Hematopoietic multipotent progenitor cell treated with erythropoietin and hydrocortisone succinate and interleukin-3 and kit ligand, for 17 days (in vitro differentiated cells): ENCODE data around the gene TEAD3.

Experiments
- DNase-seq: peaks from one replicate; pipeline ENCODE4 v3.0.0-alpha.2; 2015; ENCODE audit warnings: low spot score

TEAD3 gene

GRCh38 chr6:35512006-35512405 is 15.1 kb upstream of the TEAD3 start:
- no peak for DNase-seq

- no peak for DNase-seq
These were observed 14.7 kb upstream of the TEAD3 start for GRCh38 chr6:35511562-35511941.

- DNase-seq = no peak
These were observed 14.2 kb upstream of the TEAD3 start for GRCh38 chr6:35510916-35511561.

- DNase-seq = no peak
These were observed 11.7 kb upstream of the TEAD3 start for GRCh38 chr6:35508542-35508941.

- DNase-seq = no peak
These were observed 11.1 kb upstream of the TEAD3 start for GRCh38 chr6:35508027-35508426.

- DNase-seq = no peak
These were observed 10.3 kb upstream of the TEAD3 start for GRCh38 chr6:35507221-35507620.

GRCh38 chr6:35506536-35506935 is 9.7 kb upstream of the TEAD3 start:
- no peak for DNase-seq

- DNase-seq = no peak
These were observed 9.1 kb upstream of the TEAD3 start for GRCh38 chr6:35505999-35506412.

- no peak for DNase-seq
These were observed 6.7 kb upstream of the TEAD3 start for GRCh38 chr6:35503534-35503933.

- DNase-seq = no peak
These were observed 4.9 kb upstream of the TEAD3 start for GRCh38 chr6:35501784-35502183.

- DNase-seq = no peak
These were observed 3.9 kb upstream of the TEAD3 start for GRCh38 chr6:35500782-35501181.

- DNase-seq = no peak
These were observed 2.5 kb upstream of the TEAD3 start for GRCh38 chr6:35499372-35499771.

- DNase-seq = no peak
These were observed 1.7 kb upstream of the TEAD3 start for GRCh38 chr6:35498422-35499067.

GRCh38 chr6:35497571-35498421 is 917 bp upstream of the TEAD3 start:
- DNase-seq = no peak

GRCh38 chr6:35496036-35496840 is 641 bp downstream of the TEAD3 start:
- DNase-seq = no peak

- DNase-seq = no peak
These were observed 1.4 kb downstream of the TEAD3 start for GRCh38 chr6:35495258-35496035.

GRCh38 chr6:35494161-35494563 is 2.7 kb downstream of the TEAD3 start:
- no peak for DNase-seq

GRCh38 chr6:35493307-35493983 is 3.4 kb downstream of the TEAD3 start:
- DNase-seq = no peak

GRCh38 chr6:35492974-35493284 is 4.0 kb downstream of the TEAD3 start:
- no peak for DNase-seq

GRCh38 chr6:35492258-35492973 is 4.5 kb downstream of the TEAD3 start:
- no peak for DNase-seq
